HG03469 (cell line): ENCODE data around the gene SELENOS.

ENCODE experiments used
- ATAC-seq: cut with Tn5 transposase; IDR thresholded peaks from one replicate; pipeline ENCODE4 v1.9.1; 2021; ENCODE audit warnings: mild to moderate bottlenecking, moderate library complexity, moderate number of reproducible peaks; ENCODE audit not compliant: unreplicated experiment

SELENOS gene, protein sequence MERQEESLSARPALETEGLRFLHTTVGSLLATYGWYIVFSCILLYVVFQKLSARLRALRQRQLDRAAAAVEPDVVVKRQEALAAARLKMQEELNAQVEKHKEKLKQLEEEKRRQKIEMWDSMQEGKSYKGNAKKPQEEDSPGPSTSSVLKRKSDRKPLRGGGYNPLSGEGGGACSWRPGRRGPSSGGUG

DNA sequence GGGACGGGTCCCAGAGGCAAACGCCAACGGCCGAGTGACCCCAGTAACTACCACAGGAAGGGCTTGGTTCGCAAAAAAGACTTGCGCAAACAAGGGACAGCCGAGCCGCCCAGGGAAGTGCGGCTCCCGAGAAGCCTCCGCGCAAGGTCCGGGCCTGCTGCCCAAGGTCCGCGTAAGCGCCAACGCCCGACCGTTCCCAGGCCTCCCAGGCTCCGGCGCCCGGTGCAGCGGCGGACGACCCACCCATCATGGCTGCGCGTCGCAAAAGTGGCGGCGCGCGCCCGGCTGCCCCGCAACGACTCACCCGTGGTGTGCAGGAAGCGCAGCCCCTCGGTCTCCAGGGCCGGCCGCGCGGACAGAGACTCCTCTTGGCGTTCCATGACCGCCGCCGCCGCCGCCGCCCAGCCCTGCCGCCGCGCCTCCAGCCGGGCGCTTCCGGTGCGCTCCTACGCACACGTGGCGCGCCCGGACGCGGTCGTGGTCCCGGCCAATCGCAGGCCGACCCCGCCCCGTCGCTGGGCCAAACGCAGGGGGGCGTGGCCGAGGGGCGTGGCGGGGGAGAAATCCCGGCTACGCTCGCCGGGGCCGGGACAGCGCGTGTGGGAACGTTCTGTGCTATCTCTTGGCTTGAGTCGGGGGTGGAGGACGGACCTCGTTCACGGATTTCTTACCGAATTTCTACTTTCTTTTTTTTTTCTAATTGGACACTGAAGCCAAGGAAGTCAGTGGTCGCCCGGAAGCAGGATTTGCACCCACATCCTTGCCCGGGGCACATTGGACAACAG is at the start of gene SELENOS:
Gene SELENOS (minus strand): TSS at position 448 of the 785 bp plus-strand sequence. CDS start 68 bp downstream, at position 380.
- ATAC-seq, result peak; percentile 74

DNA sequence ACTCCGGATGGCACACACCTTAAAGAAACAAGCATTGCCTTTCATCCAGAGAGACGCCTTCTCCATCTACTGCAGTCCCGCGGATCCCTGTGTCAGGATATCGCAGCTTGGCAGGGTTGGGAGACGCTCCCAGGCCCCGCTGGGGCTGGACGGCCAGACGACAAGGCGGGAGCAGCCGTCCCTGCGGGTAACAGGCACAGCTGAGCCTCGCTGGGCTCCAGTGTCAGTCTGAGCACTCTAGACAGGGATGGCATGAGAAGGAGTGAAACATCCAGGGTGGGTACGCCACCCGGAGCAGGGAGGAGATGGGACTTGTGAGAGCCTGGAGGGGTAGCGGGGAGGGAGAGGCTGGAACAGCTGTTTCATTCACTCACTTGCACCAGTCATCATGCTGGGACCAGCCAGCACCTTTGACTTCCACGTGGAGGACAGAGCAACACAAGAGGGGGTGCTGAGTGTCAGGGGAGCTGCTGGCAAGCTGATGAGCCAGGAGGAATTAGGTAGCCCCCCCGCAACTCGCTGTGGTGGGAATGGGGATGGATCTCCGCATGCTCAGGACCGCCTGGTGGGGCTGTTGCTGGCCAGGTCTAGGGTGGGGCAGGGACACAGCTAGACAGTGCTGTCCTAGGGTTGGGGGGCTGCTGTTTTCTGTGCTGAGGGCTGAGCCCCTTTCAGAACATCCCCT is 49.3 kb upstream of the SELENOS start:
- no peak for ATAC-seq

DNA sequence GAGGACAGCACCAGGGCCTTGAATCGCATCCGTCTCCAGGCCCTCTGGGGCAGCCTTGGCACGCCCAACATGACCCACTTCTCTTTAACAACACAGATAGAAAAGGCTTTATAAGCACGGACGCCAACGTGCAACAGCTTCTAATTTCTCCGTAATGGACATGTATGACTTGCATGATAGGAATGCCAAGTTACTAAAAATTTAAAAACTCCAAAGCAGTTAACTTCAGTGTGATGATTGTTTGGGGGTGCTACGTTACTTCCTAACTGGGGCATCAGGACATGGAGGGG is 48.7 kb upstream of the SELENOS start:
- ATAC-seq, result no peak

DNA sequence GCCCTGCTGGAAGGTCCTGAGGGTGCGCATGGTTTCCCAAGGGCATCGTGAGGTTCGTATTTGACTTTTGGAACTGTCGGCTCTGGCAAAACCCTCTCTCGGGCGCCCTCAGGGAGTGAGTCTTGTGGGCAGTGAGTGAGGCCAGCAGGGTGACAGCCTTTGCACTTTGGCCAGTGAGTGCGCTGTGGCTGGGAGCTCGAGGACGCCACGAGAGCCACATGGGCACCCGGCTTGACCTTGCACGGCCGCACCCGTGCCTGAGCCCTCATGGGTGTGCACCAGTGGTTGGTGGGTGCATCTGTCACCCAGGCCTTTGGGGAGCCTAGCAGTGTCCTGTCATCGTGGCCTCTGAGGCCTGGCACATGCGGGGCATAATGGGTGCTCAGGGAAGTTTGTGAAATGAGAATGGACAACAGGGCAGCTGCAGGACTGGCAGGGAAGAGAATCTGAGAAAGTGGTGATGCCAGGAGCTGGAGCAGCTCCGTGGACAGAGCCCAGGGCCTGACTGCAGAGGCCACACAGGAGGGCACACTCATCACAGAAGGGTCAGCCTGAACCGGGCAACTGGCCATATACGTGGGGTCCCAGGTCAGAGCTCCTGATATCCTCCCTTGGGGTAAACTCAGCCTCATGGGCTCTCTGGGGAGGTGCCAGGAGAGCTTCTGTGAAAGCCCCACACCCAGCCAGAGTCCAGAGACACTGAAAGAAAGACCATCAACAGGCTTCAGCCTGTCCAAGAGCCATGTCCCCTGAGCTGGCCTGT is 48.2 kb upstream of the SELENOS start:
- ATAC-seq, result no peak

DNA sequence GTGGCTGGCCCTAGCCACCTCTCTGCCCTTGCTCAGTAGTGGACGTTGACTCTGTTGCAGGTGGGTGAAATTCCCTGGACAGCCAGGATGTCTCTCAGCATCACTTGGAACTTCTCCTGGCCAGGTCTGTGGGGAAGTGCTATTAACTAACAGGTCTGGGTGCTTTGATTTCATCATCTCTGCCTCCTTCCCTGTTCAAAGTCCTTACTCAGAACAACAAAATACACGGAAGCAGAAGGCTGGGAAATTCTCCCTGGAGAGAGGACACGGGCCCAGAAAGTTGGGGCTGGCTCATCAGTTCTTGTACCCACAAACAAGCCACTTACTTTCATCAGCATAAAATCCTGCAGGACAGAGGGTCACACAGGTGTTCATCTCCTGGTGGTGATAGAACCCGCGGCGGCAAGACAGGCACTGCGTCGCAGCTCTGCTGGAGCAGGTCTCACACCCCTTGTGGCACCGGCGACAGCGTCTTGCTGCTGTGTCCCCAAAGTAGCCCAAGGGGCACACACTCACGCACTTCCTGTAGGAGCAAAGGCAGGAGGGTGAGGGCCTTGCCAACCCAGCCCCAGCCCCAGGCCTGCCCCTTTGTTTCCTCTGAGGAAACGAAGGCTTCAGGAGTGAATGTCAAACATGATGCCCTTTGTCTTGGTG is 47.4 kb upstream of the SELENOS start:
- ATAC-seq, result no peak

DNA sequence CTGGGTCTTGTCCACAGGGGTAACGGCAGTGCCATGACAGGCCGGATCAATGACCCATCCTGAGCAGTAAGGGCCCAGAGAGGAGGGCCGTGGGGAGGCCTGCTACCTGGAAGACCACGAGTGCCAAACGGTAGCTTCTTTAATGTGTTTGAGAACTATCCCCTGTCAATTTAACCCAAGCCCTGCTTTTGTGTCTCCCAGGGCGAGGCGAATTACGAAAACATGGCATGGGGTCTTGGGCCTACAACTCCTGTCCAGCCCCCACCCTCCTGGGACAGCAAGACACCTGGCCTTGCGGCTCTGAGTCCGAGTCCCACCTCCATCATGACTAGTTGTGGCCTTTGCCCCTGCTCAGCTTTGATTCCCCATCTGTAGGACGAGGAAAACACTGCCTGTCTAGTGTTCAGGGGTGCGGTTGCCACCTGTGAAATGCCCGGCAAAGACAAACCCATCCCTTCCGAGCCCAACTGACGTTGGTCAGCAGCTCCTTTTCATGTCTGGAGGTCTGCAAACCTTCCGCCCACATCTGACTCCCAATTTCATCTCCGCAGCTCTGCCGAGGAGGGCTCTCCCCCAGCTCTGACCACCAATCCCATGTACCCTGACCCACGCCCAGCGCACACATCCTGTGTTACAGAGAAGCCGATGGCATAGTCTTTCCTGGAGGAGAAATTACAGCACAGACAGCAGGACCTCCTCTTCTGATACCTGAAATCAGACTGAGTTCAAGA is 46.7 kb upstream of the SELENOS start:
- ATAC-seq, result no peak

DNA sequence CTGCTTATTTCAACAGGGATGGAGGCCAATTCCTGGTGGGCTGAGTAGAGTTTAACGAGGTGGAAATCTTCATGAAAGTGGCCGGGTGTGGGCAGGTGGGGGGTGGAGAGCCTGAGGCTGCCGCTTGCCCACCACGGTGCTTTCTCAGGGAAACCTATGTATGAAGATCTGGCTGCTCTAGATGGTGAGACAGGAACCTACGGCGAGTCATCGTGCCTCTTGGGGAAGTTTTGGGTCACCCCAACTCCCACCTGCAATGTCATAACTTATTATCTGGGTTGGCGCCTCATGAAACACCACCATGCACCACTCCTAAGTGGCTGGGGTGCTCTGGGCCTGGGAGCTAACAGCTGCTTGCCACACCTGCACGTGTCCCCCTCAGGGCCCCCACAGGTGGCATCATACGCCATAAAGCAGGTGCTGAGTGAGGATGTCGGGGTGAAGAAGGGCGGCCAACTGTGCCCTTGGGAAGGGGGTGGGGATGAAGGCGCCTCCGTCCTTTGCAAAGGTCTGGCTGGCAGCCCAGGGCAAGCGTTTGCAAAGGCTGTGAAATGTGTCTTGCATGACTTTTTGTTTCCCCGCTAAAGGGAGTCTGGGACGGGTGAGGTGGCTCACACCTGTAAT is 45.7 kb upstream of the SELENOS start:
- no peak for ATAC-seq

DNA sequence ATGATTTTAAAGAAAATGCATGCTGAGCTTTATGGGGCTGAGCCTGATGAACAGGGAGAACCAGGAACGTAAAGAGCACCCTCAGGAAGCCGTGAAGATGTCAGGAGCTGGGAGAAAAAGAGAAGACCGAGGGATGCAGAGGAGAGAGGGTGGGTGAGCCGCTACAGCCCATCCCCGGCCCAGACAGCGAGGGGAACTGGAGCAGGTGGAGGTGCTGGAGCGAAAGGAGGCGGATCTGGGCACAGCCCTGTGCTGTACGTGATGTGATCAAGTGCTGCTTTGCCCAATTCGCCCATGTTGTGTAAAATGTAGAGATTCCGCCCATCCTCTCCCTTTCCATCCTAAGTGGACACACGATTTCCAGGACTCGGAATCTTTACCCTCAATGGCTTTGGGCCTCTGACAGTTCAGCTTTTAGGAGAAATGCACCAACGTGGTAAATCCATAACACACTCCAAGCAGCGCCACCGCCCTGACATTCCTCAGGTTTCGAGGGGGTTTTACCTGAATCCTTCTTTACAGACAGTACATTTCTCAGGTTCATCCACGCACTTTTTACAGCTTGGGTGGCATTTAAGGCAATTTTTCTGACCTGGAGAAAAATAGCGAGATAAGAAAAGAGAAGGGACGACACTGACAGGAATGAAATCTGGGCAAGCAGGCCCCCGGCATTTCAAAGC is 44.9 kb upstream of the SELENOS start:
- no peak for ATAC-seq

DNA sequence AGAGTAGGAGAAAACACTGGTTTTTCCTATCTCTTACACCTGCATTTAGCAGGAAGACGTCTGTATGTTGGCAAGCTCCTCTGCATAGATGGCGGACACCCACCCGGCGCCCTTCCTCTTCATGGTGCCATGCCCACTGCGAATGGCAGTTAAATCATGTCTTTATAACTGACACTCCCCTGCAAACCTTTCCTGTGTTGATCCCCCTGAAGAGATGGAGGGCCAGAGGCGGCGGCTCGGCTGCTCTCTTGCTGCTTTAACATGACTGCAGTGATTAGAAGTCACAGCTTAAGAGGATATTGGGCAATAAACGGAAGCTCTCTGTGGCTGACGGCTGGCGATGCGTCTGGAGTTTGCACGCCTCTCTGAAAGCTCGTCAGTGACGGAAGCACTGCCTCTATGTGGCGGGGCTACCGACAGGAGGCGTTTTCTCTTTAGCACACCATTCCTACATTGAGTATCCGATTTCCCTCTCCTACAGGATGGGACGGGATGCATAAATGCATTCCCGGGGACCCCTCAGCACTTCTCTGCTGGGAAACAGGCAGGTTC is 43.3 kb upstream of the SELENOS start:
- no peak for ATAC-seq

DNA sequence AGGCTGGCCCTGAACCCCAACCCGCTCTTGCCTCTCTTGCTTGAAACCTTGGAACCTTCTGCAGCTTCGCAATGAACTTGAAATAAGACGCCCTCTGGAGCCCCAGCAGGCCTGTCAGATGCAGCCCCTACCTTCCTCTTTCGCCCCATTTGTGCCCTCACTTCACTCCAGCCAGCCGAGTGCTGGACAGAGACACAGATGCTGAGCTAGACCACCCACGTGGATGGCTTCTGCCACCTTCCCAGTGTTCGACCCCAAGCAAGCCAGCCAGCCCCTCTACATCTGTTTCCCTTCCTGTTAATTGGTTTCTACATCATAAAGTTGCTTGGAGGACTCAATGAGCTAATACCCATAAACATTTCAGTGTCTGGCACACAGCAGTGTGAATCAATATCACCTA is 41.6 kb upstream of the SELENOS start:
- ATAC-seq, result no peak

DNA sequence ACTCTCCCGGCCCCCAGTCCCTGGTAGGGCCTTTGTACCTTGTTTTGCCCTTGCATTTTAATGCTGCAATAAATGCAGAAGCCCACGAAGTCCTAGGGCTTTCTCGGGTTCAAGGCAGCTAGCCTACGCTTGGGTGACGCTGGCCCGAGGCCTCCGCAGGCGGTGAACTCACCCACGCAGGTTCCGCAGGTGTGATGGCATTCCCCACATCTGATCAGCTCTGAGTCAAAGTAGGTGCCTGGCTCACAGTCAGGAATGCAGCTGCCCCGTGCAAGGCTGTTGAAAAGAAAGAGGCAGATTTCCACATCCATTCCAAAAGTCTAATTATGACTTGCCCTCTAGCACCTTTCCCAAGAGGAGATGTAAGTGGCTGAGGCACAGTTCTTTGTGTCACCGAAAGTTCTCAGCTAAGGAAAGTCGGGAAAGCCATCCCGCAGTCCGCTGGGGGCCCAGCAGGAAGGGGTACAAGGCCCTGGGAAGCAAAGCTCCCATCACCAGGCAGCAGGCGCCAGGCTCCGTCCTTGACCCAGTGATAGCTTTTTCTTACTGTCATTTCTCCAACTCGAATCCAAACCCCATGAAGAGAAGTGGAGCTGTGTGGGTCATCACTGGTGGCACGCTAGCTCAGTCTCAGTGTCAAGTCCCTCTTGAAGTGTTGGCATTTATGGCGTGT is 41.0 kb upstream of the SELENOS start:
- no peak for ATAC-seq

DNA sequence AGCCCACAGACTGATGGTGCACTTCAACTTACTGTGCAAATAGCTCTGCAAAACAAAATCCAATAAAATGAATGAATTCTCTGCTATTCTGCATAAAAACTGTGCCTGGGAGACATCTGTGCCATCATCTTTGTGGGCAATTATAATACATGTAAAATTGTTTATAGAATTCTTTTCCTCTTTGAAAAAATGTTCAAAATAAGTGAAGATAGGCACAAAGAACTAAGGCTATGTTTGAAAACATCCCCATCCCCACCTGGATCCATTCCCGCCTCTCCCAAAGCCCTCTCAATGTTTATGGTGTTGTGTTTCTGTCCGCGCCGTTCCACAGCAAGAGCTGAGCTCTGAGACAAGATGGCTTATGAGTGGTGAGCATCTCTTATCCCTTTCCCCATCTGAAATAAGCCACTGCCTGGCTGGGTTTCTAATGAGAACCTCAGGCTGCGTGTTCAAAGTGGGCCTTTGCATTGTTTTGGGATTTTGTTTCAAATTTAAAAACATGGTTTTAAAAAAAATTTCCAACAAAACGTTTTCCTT is 40.1 kb upstream of the SELENOS start:
- no peak for ATAC-seq

DNA sequence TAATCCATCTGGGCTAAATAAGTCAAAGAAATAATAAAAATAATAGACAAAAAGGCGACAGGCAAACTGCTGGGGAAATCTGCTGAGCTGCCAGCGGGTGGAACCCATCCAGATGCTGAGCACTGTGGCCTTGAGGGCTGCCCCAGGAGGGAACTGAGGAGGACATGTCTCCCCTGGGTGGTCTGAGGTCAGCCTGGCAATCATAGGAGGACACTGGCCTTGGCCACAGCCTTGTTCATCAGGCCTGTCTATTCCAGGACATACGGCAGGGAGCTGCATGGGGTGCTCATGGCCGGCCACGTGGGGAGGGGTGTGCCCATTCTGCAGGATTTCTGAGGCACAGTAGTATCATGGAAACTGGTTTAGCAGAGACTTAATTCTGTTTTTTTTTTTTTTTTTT is 39.2 kb upstream of the SELENOS start:
- no peak for ATAC-seq

DNA sequence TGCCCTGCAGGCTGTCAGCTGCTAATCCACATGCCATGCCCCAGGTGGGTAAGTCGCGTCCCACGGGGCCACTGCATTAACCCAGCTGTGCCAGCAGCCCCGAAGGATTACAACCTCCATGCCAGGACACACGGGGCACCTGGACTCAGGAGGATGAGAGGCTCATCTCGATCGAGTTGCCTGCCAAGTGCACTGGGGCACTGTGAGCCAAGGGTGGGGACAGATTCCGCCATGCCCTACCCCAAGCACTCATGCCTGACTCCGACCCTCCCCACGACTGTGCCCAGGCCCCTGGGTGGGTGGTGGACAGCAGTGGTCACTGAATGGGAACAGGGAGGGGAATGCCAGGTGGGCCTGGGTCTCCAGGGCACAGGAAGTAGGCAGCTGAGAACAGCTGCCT is 38.5 kb upstream of the SELENOS start:
- ATAC-seq, result no peak

DNA sequence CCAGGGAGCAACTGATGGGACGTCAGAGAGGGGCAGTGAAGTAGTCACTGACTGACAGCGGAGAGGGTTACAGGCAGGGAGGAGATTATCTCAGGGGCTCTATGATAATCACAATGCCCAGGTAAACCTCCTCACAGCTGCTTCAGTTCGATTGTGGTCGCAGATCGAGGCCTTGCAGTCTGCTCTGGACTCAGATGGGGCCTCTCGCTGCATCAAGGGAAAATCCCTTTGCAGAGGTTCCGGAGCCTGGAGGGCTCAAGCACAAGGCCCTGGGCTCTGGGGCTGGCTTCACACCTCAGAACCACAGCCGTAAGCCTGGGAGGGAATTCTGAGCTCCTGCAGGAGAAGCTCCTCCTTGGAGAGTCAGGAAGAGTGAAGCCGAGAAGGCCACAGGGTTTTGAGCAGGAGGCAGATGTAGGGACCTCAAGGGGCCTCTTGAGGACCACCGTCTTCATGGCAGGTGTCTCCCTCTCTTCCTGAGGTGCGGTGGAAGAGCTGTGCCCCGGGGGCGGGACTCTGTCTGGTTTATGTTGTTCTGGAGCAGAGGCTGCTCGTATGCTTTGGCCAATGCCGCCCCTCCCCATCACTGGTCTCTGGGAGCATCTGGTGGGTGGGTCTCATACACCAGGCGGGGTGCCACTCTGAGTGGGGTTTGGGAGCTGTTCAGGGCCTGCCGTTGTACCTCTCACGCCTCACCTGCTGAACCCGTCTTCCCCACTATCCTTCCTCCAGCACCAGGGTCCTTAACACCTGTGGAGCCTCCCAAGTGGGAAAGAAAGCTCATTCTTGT is 37.2 kb upstream of the SELENOS start:
- ATAC-seq, result no peak

DNA sequence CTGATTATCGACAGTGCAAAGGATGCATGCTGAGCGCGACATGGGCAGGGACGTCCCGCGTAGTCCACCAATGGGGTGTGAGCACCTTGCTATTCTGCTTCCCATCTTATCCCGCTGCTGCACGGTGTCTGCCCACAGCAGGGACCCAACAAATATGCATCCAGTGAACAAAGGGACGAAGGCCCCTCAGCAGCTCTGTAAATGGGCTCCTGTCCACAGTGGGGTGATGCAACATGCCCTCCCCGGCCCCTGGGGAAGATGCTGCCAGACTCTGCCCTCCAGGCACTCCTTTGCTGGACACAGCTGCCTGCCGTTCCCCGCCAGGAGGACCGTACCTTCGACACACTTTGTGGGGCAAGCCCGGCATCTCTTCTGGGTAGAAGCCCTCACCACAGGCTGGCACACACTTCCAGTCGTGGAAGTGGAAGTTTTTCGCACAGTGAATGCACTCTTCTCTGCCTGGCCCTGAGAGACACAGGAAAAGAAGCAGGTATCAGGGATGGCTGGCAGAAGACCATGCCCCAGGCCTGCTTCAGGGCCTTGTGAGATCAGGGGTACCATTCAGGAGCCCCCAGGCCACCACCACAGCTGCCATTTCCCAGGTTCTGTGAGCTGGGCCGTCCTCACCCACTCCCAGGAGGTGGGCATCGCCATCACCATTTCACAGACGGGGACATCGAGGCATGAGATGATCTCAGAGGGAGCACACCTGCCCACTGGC is 35.9 kb upstream of the SELENOS start:
- no peak for ATAC-seq

DNA sequence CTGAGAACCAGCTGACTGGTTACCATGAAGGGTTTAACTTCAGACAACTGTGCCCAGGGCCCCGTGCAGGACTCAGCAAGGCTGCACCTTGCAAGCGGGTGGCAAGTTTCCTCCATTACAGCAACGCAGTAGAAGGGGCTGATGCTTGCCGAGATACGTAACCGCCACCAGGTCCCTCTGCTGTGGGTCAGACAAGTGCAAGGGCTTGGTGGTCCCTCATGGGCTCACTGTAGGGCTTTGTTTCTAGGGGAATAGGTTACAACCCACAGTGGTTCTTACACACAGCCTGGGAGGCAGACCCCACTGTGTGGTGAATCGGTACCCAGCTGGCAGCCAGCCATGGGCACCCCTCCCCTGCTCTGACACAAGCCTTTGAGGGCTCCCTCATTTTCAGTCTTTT is 33.2 kb upstream of the SELENOS start:
- ATAC-seq, result no peak
